ENCODE measurements around the gene C5orf46.
"Not testable (repeated sequence)": the region's sequence is repeated elsewhere in the genome, so short reads cannot be mapped to it uniquely, and the experiment has no call there.

Gene C5orf46

GRCh38 chr5:147906326-147907095 is at the start of gene C5orf46:
TSS of gene C5orf46 (minus strand) at chr5:147906538. CDS start at chr5:147906501, 37 bp downstream.
- peak within 1 kb of the TSS in 1 of 2 donors; percentile 29 for H3K4me3 ChIP-seq (replicated peaks in 1 of 2; ENCODE audit: low read depth in 2 of 2, low read length in 2 of 2)
- DNase-seq (ENCODE audit: low read depth in 2 of 2), result peak; percentile 21 to 89
- no peak for TF ChIP-seq CTCF (IDR thresholded peaks at IDR 0.05; ENCODE audit: low read depth, low read length)

- DNase-seq (ENCODE audit: low read depth in 2 of 2), result no peak
- TF ChIP-seq CTCF (IDR thresholded peaks at IDR 0.05; ENCODE audit: low read depth, low read length), result no peak
- H3K4me3 ChIP-seq (replicated peaks in 1 of 2; ENCODE audit: low read depth in 2 of 2, low read length in 2 of 2), result no peak overlapping the region
Observed at GRCh38 chr5:147954971-147955370, 48.6 kb upstream of the C5orf46 start.

- H3K4me3 ChIP-seq (replicated peaks in 1 of 2; ENCODE audit: low read depth in 2 of 2, low read length in 2 of 2), result no peak overlapping the region
- peak; percentile 49 for TF ChIP-seq CTCF (IDR thresholded peaks at IDR 0.05; ENCODE audit: low read depth, low read length)
- peak; percentile 51 to 60 for DNase-seq (ENCODE audit: low read depth in 2 of 2)
Observed at GRCh38 chr5:147949711-147950573, 43.6 kb upstream of the C5orf46 start.

GRCh38 chr5:147946658-147947274 is 40.4 kb upstream of the C5orf46 start:
- not testable (repeated sequence) for DNase-seq (ENCODE audit: low read depth in 2 of 2); H3K4me3 ChIP-seq (replicated peaks in 1 of 2; ENCODE audit: low read depth in 2 of 2, low read length in 2 of 2)

- no peak overlapping the region for H3K4me3 ChIP-seq (replicated peaks in 1 of 2; ENCODE audit: low read depth in 2 of 2, low read length in 2 of 2)
- no peak for TF ChIP-seq CTCF (IDR thresholded peaks at IDR 0.05; ENCODE audit: low read depth, low read length)
- no peak for DNase-seq (ENCODE audit: low read depth in 2 of 2)
Observed at GRCh38 chr5:147939431-147940114, 33.2 kb upstream of the C5orf46 start.

GRCh38 chr5:147935032-147935431 is 28.7 kb upstream of the C5orf46 start:
- TF ChIP-seq CTCF (IDR thresholded peaks at IDR 0.05; ENCODE audit: low read depth, low read length), result peak; percentile 42
- DNase-seq (ENCODE audit: low read depth in 2 of 2), result peak; percentile 55 to 88

More at GRCh38 chr5:147935032-147935431, 28.7 kb upstream of the C5orf46 start:
- H3K4me3 ChIP-seq (replicated peaks in 1 of 2; ENCODE audit: low read depth in 2 of 2, low read length in 2 of 2), result no peak overlapping the region

All from cardiac fibroblast (primary cell).